Hepatocyte (in vitro differentiated cells): ENCODE results near the gene PGLYRP4.

ENCODE experiments used
- EZH2 ChIP-seq: fragments of 200-600 bp; sonication (generic); IDR thresholded peaks from 2 replicates; pipeline ENCODE4 v1.6.1; 2016; ENCODE audit warnings: antibody characterized with exemption, mild to moderate bottlenecking, borderline replicate concordance
- TF ChIP-seq, protein P1 (sequence below): fragments of 200-600 bp; sonication (generic); IDR thresholded peaks from 2 replicates; pipeline ENCODE4 v1.5.1; 2016; ENCODE audit warnings: antibody characterized with exemption, mild to moderate bottlenecking; ENCODE audit not compliant: poor library complexity

DNA sequence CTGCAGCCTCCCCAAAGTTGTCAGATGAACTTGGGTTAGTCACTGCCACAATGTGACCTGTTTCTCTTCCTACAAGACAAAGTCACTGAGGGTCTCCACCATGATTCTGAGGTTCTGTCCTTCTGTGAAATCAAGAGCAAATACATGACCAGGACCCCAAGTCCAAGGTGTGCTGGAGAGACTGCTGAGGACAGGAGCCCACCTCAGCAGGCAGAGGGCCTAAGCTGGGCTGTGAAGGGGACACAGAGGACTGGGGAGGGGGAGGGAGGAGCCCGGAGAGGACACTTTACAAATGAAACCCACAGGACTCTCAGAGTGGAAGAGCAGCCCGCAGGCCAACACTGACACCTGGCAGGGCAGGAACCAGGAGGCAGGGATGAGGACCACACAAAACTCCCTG lies 39.2 kb downstream of the PGLYRP4 start:
- TF ChIP-seq, protein P1, sequence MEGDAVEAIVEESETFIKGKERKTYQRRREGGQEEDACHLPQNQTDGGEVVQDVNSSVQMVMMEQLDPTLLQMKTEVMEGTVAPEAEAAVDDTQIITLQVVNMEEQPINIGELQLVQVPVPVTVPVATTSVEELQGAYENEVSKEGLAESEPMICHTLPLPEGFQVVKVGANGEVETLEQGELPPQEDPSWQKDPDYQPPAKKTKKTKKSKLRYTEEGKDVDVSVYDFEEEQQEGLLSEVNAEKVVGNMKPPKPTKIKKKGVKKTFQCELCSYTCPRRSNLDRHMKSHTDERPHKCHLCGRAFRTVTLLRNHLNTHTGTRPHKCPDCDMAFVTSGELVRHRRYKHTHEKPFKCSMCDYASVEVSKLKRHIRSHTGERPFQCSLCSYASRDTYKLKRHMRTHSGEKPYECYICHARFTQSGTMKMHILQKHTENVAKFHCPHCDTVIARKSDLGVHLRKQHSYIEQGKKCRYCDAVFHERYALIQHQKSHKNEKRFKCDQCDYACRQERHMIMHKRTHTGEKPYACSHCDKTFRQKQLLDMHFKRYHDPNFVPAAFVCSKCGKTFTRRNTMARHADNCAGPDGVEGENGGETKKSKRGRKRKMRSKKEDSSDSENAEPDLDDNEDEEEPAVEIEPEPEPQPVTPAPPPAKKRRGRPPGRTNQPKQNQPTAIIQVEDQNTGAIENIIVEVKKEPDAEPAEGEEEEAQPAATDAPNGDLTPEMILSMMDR = no peak
- TF ChIP-seq EZH2 = no peak
